Endometrium (tissue), 2 donors: ENCODE data around the gene ZNF587.
"Not testable (repeated sequence)": the region's sequence is repeated elsewhere in the genome, so short reads cannot be mapped to it uniquely, and the experiment has no call there.

Experiments used
- FAIRE-seq: peaks from 2 replicates; lab custom pipeline; 2012; peaks lifted over from hg19 to GRCh38; lab: Jason Lieb, UNC
- donor health status: control.
- donor health status: control.

ZNF587 gene

DNA sequence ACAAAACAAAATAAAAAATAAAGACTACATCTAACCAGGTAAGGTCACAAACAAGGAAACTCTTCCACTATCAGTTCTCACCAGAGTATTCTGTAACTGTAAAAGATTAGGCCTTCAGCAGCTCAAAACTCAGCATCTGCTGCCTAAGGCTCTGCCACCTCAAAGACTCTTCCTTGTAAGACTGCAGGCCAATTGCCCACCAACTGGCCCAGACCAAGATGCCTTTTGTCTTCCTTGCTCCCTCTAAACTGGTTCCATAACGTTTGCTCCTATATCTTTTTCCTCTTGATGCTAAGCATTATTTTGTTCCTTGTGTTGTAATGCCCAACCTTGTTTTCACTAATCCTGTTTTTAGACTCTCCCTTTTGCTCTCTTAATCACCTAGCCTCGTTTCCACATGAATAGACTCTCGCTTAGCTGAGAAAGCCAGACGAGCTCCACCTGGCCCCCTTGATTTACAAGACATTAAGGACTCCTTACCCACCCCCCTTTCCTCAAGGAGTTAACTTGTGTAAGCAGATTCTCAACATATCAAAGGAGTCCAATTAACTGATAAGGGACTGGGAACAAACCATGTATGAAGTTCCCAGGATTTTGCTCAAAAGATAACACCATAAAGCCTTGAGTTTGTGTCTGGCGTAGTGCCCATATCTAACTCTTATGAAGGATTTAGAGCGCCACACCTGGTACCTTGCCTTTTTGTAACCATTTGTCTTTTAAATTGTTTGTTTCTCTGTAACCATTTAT is 37.7 kb downstream of the ZNF587 start:
- FAIRE-seq: no peak

DNA sequence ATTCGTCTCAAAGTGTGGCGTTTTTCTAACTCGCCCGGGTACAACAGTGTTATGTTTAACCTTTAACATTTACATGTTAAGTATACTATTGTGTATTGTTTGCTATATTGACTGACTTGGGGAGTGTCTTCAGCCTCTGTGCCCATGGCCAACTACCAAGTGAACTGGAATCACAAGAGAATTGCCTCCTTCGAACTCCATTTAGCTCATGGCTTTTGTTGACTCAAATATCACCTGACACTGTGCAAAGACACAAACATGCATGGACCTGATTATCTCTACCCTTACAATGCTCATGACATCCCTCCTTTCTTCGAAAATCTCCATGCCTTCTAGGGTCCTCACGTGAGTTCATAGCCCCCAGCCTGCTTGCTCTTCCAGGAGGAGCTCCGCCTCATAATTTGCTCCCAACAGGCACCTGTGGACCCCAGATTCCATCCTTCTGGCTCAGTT is 38.5 kb downstream of the ZNF587 start:
- FAIRE-seq: no peak

DNA sequence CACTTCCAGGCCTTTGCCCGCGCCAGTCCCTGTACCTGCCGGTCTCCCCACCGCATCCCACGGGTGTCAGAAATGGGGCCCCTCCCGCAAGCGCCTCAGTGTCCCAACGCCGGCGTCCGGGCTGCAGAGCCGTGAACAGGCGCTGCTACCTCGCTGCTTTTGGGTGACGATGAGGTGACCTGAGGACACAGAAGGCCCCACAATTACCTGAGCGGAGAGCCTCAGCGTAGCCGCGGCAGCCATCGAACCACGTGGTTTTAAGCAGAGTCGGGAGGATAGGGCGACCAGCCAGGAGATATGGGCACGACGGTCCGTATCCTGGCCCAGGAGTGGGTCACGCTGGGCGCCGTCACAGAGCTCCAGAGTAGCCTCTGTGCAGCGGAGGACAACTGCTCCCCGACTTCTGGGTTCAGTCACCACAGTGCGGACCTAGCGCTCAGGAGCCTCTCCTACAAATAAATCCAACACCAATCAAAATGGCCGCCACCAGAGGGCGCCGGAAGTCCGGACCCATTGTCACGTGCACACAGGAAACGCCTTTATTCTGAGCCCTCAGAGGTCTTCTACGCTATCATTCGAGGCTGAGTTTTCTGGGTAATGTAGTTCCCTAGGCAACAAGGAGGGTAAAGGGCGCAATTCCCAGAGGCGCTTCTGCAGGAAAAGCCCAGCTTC is 39.0 kb downstream of the ZNF587 start, which contains the start of gene ZNF814:
ZNF814 (minus strand) TSS at position 478 of the 672 bp plus-strand sequence; CDS start at position 243, 235 bp downstream.
- FAIRE-seq: no peak

DNA sequence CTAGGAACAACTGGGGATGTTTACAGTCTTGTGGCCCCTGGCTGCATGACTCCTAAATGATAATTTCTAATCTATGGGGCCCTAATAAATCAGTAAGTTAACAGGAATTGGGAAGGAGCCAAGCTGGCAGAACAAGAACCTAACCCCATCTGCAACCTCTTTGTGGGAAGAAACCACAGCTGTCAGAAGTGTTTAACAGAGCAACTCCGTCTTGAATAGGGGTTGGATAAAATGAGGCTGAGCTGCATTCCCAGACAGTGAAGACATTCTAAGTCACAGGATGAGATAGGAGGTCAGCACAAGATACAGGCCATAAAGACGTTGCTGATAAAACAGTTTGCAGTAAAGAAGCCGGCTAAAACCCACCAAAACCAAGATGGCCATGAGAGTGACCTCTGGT is 41.0 kb downstream of the ZNF587 start:
- FAIRE-seq: not testable (repeated sequence)

DNA sequence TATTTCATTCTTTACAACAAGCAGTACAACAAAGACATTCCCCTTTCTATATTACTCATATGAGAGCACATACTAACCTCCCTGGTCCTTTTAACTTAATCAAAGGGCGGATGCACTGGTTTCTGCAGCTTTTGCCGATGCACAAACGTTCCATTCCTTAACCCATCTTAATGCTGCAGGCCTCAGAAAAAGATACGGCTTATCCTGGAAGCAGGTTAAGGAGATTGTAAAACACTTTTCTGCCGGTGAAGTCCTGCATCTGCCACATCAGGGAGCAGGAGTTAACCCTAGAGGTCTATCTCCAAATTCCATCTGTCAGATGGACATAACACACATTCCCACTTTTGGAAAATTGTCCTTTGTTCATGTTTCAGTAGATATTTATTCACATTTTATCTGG is 50.7 kb downstream of the ZNF587 start:
- FAIRE-seq: no peak

DNA sequence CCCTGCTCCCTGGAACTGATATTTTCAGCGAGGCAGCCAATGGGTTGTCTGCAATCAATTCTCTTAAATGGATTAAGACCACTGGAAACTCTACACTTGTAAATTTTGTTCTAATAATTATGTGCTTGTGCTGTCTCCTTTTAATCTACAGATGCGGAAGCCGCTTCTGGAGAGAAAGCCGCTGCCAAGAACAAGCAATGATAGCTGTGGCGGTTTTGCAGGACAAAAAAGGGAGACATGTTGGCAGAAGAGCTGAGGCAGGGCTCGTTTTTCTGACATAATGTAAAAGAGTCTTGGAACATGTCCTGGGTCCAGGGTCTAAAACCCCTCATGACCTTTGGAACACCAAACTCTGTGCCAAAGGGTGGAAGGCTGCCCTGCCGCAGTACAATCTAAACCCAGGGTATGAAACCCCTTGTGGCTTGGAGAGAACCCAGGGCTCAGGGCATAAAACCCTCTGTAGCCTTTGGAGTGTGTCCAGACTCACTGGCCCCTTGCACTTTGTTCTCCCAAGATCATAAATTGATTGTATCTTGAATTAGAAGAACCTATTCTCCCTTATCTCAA is 54.0 kb downstream of the ZNF587 start:
- FAIRE-seq: no peak

DNA sequence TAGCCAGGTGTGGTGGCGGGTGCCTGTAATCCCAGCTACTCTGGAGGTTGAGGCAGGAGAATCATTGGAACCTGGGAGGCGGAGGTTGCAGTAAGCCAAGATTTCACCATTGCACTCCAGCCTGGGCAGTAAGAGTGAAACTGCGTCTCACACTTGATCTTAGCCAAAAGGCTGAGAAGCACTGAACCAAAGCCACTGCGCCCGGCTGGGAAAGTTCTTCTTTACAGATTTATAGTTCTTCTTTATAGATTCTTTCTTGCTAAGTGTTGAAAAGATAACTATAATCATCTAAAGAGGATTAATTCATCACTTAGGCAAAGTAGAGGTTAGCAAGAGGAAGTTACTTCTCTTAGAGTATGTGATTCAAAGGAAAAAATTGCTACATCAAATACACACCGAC is 55.6 kb downstream of the ZNF587 start:
- no peak for FAIRE-seq

DNA sequence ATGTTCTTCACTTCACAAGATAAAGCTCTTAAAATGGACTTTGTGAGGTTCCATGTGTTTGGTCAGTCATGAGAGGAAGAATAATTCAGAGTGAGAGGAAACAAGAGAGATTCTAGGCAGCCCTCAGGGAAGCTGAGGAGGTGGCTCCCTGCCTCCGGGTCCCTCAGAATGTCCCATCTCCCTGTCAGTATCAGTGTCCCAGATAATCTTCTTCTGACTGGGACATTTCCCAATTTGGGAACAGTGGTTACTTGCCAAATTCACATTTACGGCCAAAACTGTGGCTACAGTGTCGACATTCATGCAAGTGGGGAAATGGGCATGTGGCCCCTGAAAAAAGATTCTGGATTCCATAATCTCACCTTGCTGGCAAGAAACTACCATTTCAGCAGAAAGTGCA is 57.7 kb downstream of the ZNF587 start:
- FAIRE-seq: no peak

DNA sequence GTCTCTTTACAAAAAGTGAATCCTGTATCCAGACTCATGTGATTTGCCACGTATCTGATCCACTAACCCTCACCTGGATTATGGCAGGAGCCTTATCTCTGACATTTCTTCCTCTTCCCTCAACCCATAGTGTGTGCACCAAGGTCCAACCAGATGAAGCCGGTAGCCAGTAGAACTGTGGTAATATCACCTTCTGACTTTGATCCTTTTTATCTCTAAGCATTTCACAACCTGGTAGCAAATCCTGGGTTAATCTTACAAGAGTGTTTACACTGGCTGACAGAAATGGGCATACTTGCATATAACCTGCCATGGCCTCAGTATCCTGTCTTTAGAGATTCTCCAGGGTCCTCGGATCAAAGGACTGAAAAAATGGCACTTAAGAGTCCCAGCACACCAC is 64.9 kb downstream of the ZNF587 start:
- no peak for FAIRE-seq
